SK-N-SH (cell line): ENCODE measurements around the gene WDR3. TPM values are rescaled to one million over a fixed set of nuclear protein-coding genes. Genes with fewer than 3 reads are reported as not detected.

Experiments
- CTCF ChIA-PET: fragments of 300-600, 350-600 bp; formaldehyde crosslinking; extraction: SDS; loops from one replicate; lab custom pipeline; 2021; lab: Yijun Ruan, JAX
- POLR2A ChIA-PET: fragments of 350-600 bp; sonication (Branson Sonifier 250); formaldehyde crosslinking; extraction: SDS; loops from one replicate; lab custom pipeline; 2020; ENCODE audit warnings: antibody characterized with exemption, inconsistent platforms; lab: Yijun Ruan, JAX
- DNase-seq: peaks from one replicate; pipeline ENCODE4 v3.0.0; 2012
- H2AFZ ChIP-seq: fragments of 200-600 bp; sonication (generic); 2 replicates; pipeline ENCODE4 v1.8.1; 2016; ENCODE audit warnings: antibody characterized with exemption, mild to moderate bottlenecking, low read depth
- H3F3A ChIP-seq: fragments of 200-600 bp; sonication (generic); replicated peaks from 2 replicates; pipeline ENCODE3; 2016; ENCODE audit warnings: antibody characterized with exemption, mild to moderate bottlenecking; ENCODE audit not compliant: insufficient read depth
- H3K27ac ChIP-seq, 2 experiments: fragments of 200-500 bp in 1 of 2; fragments of 200-600 bp in 1 of 2; sonication (Bioruptor generic) in 1 of 2; sonication (generic), shearing (Covaris generic) in 1 of 2; 2 replicates each; pipeline versions ENCODE4 v1.5.1 to v1.6.1; 2014 to 2016; ENCODE audit warnings: low read depth in 2 of 2, inconsistent platforms in 1 of 2, low read length in 1 of 2, mild to moderate bottlenecking in 1 of 2, mixed read lengths in 1 of 2
- H3K27me3 ChIP-seq: fragments of 200-600 bp; sonication (generic), shearing (Covaris generic); 2 replicates; pipeline ENCODE4 v1.6.1; 2016; ENCODE audit warnings: mixed run types; ENCODE audit not compliant: insufficient read depth
- H3K36me3 ChIP-seq, 2 experiments: fragments of 200-500 bp in 1 of 2; fragments of 200-600 bp in 1 of 2; sonication (Bioruptor generic) in 1 of 2; sonication (generic) in 1 of 2; replicated peaks in 1 of 2; 2 replicates each; pipeline versions ENCODE3 to v1.5.1; 2014 to 2016; ENCODE audit warnings: low read length in 1 of 2, mild to moderate bottlenecking in 1 of 2; ENCODE audit not compliant: insufficient read depth in 2 of 2, control insufficient read depth in 1 of 2
- H3K4me1 ChIP-seq, 2 experiments: fragments of 200-500 bp in 1 of 2; fragments of 200-600 bp in 1 of 2; sonication (Bioruptor generic) in 1 of 2; sonication (generic), shearing (Covaris generic) in 1 of 2; 2 replicates each; pipeline versions ENCODE4 v1.5.1 to v1.6.1; 2014 to 2016; ENCODE audit warnings: low read depth in 1 of 2, low read length in 1 of 2, mixed run types in 1 of 2; ENCODE audit not compliant: insufficient read depth in 2 of 2, control insufficient read depth in 1 of 2
- H3K4me2 ChIP-seq: fragments of 200-600 bp; sonication (generic), shearing (Covaris generic); 2 replicates; pipeline ENCODE4 v1.6.1; 2017; ENCODE audit warnings: mixed run types
- H3K4me3 ChIP-seq, 2 experiments: fragments of 200-500 bp in 1 of 2; fragments of 200-600 bp in 1 of 2; sonication (Bioruptor generic) in 1 of 2; sonication (generic), shearing (Covaris generic) in 1 of 2; 2 replicates each; pipeline versions ENCODE4 v1.5.1 to v1.8.1; 2014 to 2016; ENCODE audit warnings: low read depth in 2 of 2, inconsistent platforms in 1 of 2, low read length in 1 of 2, mild to moderate bottlenecking in 1 of 2, mixed read lengths in 1 of 2, moderate library complexity in 1 of 2
- H3K79me2 ChIP-seq: fragments of 200-600 bp; sonication (generic); 2 replicates; pipeline ENCODE4 v1.8.1; 2017; ENCODE audit warnings: mild to moderate bottlenecking; ENCODE audit not compliant: insufficient read depth
- H3K9ac ChIP-seq: fragments of 200-600 bp; sonication (generic); 2 replicates; pipeline ENCODE4 v1.6.1; 2017; ENCODE audit warnings: mixed run types
- H3K9me2 ChIP-seq: fragments of 200-600 bp; sonication (generic); 2 replicates; pipeline ENCODE4 v1.6.1; 2017; ENCODE audit warnings: mixed run types
- H3K9me3 ChIP-seq: fragments of 200-600 bp; sonication (generic); 2 replicates; pipeline ENCODE4 v1.6.1; 2017; ENCODE audit warnings: mixed run types, mild to moderate bottlenecking, moderate library complexity
- H4K20me1 ChIP-seq: fragments of 200-600 bp; sonication (generic); 2 replicates; pipeline ENCODE4 v1.6.1; 2017; ENCODE audit warnings: mild to moderate bottlenecking, mixed run types; ENCODE audit not compliant: insufficient read depth
- ELF1 ChIP-seq: IDR thresholded peaks from 2 replicates; pipeline ENCODE4 v1.4.0; 2012
- EP300 ChIP-seq, 2 experiments: IDR thresholded peaks; 2 replicates each; pipeline versions ENCODE4 v1.4.0 to v1.6.1; 2012; ENCODE audit warnings: borderline replicate concordance in 1 of 2, low read depth in 1 of 2, low read length in 1 of 2
- FOXJ3 ChIP-seq: sonication (generic); formaldehyde crosslinking; IDR thresholded peaks from 2 replicates; pipeline ENCODE4 v1.5.1; 2020; ENCODE audit warnings: mild to moderate bottlenecking, missing genetic modification reagents
- FOXM1 ChIP-seq: IDR thresholded peaks from 2 replicates; pipeline ENCODE4 v1.4.0; 2012; ENCODE audit warnings: low read depth, mild to moderate bottlenecking
- GATA2 ChIP-seq: sonication (generic); formaldehyde crosslinking; IDR thresholded peaks from 2 replicates; pipeline ENCODE4 v1.5.0; 2020; ENCODE audit warnings: mild to moderate bottlenecking, missing genetic modification reagents
- MXI1 ChIP-seq: IDR thresholded peaks from 2 replicates; pipeline ENCODE4 v1.6.1; 2012; ENCODE audit warnings: mild to moderate bottlenecking, low read depth, low read length, improper control_type of control experiment
- NFIC ChIP-seq: IDR thresholded peaks from 2 replicates; pipeline ENCODE4 v1.4.0; 2012; ENCODE audit warnings: borderline replicate concordance
- RAD21 ChIP-seq: IDR thresholded peaks from 2 replicates; pipeline ENCODE4 v1.6.1; 2012; ENCODE audit warnings: mild to moderate bottlenecking, low read length
- SMC3 ChIP-seq: IDR thresholded peaks from 2 replicates; pipeline ENCODE4 v1.6.1; 2012; ENCODE audit warnings: low read depth, low read length, improper control_type of control experiment
- TAF1 ChIP-seq: IDR thresholded peaks from 2 replicates; pipeline ENCODE4 v1.6.1; 2012; ENCODE audit warnings: low read depth, mild to moderate bottlenecking, low read length, moderate library complexity, borderline replicate concordance
- TCF12 ChIP-seq: IDR thresholded peaks from 2 replicates; pipeline ENCODE4 v1.4.0; 2012
- TEAD4 ChIP-seq: IDR thresholded peaks from 2 replicates; pipeline ENCODE4 v1.4.0; 2012; ENCODE audit warnings: mild to moderate bottlenecking, borderline replicate concordance; ENCODE audit not compliant: insufficient read depth
- USF2 ChIP-seq: fragments of 150-350 bp; IDR thresholded peaks from 2 replicates; pipeline ENCODE4 v1.6.1; 2017; ENCODE audit warnings: antibody characterized with exemption, low read length, low read depth, borderline replicate concordance
- YY1 ChIP-seq: IDR thresholded peaks from 2 replicates; pipeline ENCODE4 v1.4.0; 2012; ENCODE audit warnings: low read depth, mild to moderate bottlenecking
- WGBS: methylation state at CpG from one replicate; pipeline ENCODE4 v1.1.6; 2017; ENCODE audit warnings: low lambda C conversion rate; 5-methylcytosine and 5-hydroxymethylcytosine counted together
- polyA plus RNA-seq, 3 experiments: library from polyadenylated mRNA; depleted of rRNA; stranded (reverse); fragments of >200 nt; gene quantifications; 2 replicates each; pipeline ENCODE4 v1.2.3, GENCODE V29; 2012
- TF ChIP-seq, protein P1 (sequence below): IDR thresholded peaks from 2 replicates; pipeline ENCODE4 v1.4.0; 2012; ENCODE audit warnings: low read depth, borderline replicate concordance
- TF ChIP-seq, protein P2 (sequence below): IDR thresholded peaks from 2 replicates; pipeline ENCODE4 v1.6.1; 2012; ENCODE audit warnings: mild to moderate bottlenecking, low read depth, low read length, moderate library complexity
- TF ChIP-seq, protein P3 (sequence below): fragments of 200-600 bp; sonication (generic); IDR thresholded peaks from 2 replicates; pipeline ENCODE4 v1.6.1; 2017; ENCODE audit warnings: antibody characterized with exemption, mild to moderate bottlenecking, moderate library complexity

WDR3 gene
- polyA plus RNA-seq, 1 of the 3 experiments (the other 2 are of a cell fraction) = 26.9 TPM

DNA sequence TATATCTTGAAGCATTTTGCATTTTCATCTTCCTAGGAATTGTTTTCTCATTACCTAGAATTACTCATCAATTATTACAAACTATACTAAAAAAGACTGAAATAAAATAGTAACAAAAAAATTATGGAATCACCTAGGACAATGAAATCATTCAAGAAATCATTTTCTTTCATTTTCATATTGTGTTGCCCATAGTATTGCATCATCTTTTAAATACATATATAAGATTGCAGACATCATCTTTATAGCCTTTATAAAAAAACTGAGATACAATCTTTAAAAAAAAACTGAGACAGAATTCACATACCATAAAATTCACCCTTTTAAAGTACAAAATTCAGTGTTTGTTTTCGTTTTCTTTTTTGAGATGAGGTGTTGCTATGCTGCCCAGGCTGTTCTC lies 29.7 kb upstream of the WDR3 start:
- CTCF ChIA-PET = interaction anchor here (1.3 kb wide), 1 partner anchor 365 kb away, joined by 7 read pairs; no protein-coding TSS in a partner anchor

DNA sequence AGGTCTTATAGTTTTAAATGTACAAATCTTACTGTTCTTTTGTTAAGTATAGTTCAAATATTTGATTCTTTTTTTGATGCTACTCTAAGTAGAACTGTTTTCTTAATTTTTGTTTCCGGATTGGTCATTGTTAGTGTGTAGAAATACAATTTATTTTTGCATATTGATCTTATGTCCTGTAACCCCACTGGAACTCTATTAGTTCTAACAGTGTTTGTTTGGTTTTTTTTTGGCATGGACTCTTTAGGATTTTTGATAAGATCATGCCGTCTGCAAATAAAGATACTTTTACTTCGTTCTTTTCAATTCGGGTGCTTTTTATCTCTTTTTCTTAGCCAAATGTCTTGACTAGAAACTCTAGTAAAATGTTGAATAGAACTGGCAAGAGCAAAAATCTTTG lies 26.6 kb upstream of the WDR3 start:
- Histone ChIP-seq H3K79me2 (no peaks in the 10 kb centered on the region), H3K4me1 (no peaks in the 10 kb centered on the region; a peak in 1 of 4 replicates), H4K20me1 (no peaks in the 10 kb centered on the region), H2AFZ (no peak overlapping the region), H3K4me2 (no peak overlapping the region), H3K36me3 (peaks cover 74 to 77% of the 10 kb centered on the region in 2 experiments), H3K27me3 (no peaks in the 10 kb centered on the region), H3K9ac (no peak overlapping the region), H3K4me3 (no peak overlapping the region), H3K9me2 (no peaks in the 10 kb centered on the region), H3K27ac (no peak overlapping the region), H3F3A (peaks cover 7% of the 10 kb centered on the region), H3K9me3 (no peaks in the 10 kb centered on the region)
- WGBS = 97% methylated on average over 4 of the region's 4 CpGs
- POLR2A ChIA-PET = no interaction called here
- CTCF ChIA-PET = interaction anchor here (1.5 kb wide), 1 partner anchor 368 kb away, joined by 4 read pairs; no protein-coding TSS in a partner anchor
- no peak for DNase-seq
- TF ChIP-seq RAD21 (no peak), TCF12 (no peak), YY1 (no peak), MXI1 (no peak), NFIC (no peak), TAF1 (no peak), USF2 (no peak), EP300 (IDR thresholded peaks at IDR 0.05; ENCODE audit: borderline replicate concordance in 1 of 2, low read depth in 1 of 2, low read length in 1 of 2) (no peak), TEAD4 (no peak), GATA2 (no peak), FOXM1 (no peak), FOXJ3 (CRISPR knock-in tag) (no peak), SMC3 (no peak), ELF1 (no peak)
- TF ChIP-seq, protein P1, sequence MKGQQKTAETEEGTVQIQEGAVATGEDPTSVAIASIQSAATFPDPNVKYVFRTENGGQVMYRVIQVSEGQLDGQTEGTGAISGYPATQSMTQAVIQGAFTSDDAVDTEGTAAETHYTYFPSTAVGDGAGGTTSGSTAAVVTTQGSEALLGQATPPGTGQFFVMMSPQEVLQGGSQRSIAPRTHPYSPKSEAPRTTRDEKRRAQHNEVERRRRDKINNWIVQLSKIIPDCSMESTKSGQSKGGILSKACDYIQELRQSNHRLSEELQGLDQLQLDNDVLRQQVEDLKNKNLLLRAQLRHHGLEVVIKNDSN = no peak
- TF ChIP-seq, protein P2, sequence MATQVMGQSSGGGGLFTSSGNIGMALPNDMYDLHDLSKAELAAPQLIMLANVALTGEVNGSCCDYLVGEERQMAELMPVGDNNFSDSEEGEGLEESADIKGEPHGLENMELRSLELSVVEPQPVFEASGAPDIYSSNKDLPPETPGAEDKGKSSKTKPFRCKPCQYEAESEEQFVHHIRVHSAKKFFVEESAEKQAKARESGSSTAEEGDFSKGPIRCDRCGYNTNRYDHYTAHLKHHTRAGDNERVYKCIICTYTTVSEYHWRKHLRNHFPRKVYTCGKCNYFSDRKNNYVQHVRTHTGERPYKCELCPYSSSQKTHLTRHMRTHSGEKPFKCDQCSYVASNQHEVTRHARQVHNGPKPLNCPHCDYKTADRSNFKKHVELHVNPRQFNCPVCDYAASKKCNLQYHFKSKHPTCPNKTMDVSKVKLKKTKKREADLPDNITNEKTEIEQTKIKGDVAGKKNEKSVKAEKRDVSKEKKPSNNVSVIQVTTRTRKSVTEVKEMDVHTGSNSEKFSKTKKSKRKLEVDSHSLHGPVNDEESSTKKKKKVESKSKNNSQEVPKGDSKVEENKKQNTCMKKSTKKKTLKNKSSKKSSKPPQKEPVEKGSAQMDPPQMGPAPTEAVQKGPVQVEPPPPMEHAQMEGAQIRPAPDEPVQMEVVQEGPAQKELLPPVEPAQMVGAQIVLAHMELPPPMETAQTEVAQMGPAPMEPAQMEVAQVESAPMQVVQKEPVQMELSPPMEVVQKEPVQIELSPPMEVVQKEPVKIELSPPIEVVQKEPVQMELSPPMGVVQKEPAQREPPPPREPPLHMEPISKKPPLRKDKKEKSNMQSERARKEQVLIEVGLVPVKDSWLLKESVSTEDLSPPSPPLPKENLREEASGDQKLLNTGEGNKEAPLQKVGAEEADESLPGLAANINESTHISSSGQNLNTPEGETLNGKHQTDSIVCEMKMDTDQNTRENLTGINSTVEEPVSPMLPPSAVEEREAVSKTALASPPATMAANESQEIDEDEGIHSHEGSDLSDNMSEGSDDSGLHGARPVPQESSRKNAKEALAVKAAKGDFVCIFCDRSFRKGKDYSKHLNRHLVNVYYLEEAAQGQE = no peak

More for the DNA sequence above, 29.7 kb upstream of the WDR3 start:
- no peak overlapping the region for H3K4me2 ChIP-seq
- H3K36me3 ChIP-seq = peaks cover 65 to 74% of the 10 kb centered on the region in 2 experiments
- DNase-seq = no peak
- POLR2A ChIA-PET = no interaction called here
- no peak overlapping the region for H2AFZ ChIP-seq
- no peak overlapping the region for H3K4me3 ChIP-seq
- no peak overlapping the region for H3K9ac ChIP-seq
- TF ChIP-seq NFIC = no peak
- TF ChIP-seq, protein P1 = no peak
- TF ChIP-seq, protein P3, sequence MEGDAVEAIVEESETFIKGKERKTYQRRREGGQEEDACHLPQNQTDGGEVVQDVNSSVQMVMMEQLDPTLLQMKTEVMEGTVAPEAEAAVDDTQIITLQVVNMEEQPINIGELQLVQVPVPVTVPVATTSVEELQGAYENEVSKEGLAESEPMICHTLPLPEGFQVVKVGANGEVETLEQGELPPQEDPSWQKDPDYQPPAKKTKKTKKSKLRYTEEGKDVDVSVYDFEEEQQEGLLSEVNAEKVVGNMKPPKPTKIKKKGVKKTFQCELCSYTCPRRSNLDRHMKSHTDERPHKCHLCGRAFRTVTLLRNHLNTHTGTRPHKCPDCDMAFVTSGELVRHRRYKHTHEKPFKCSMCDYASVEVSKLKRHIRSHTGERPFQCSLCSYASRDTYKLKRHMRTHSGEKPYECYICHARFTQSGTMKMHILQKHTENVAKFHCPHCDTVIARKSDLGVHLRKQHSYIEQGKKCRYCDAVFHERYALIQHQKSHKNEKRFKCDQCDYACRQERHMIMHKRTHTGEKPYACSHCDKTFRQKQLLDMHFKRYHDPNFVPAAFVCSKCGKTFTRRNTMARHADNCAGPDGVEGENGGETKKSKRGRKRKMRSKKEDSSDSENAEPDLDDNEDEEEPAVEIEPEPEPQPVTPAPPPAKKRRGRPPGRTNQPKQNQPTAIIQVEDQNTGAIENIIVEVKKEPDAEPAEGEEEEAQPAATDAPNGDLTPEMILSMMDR = no peak
- TF ChIP-seq, all 33 proteins: peak for 0
- H4K20me1 ChIP-seq = no peaks in the 10 kb centered on the region
- no peaks in the 10 kb centered on the region; a peak in 2 of 4 replicates for H3K4me1 ChIP-seq
- H3K27me3 ChIP-seq = no peaks in the 10 kb centered on the region
- H3K79me2 ChIP-seq = no peaks in the 10 kb centered on the region
- no peak overlapping the region for H3K27ac ChIP-seq
- WGBS = 97% methylated on average over 1 of the region's 1 CpG
- H3K9me2 ChIP-seq = no peaks in the 10 kb centered on the region
- peaks cover 14% of the 10 kb centered on the region for H3F3A ChIP-seq
- H3K9me3 ChIP-seq = no peaks in the 10 kb centered on the region
